GM15510 (cell line): Measurements from ENCODE around the gene OPRD1.

Source experiments
- POLR2A ChIP-seq: IDR thresholded peaks from 3 replicates; pipeline ENCODE4 v1.6.1; 2011; ENCODE audit warnings: borderline replicate concordance; ENCODE audit not compliant: insufficient read length; ENCODE audit errors: extremely low read depth

Gene OPRD1

GRCh38 chr1:28887419-28887834, 75.5 kb downstream of the OPRD1 start:
- TF ChIP-seq POLR2A: no peak

- no peak for TF ChIP-seq POLR2A
Observed at GRCh38 chr1:28887835-28888682, 76.1 kb downstream of the OPRD1 start.

- TF ChIP-seq POLR2A: no peak
Observed at GRCh38 chr1:28888915-28889314, 76.9 kb downstream of the OPRD1 start.

- no peak for TF ChIP-seq POLR2A
Observed at GRCh38 chr1:28889357-28889756, 77.4 kb downstream of the OPRD1 start.

- TF ChIP-seq POLR2A: no peak
Observed at GRCh38 chr1:28890435-28890834, 78.5 kb downstream of the OPRD1 start.

GRCh38 chr1:28890836-28891235, 78.9 kb downstream of the OPRD1 start:
- no peak for TF ChIP-seq POLR2A

GRCh38 chr1:28891256-28891655, 79.3 kb downstream of the OPRD1 start:
- TF ChIP-seq POLR2A: no peak

- TF ChIP-seq POLR2A: no peak
Observed at GRCh38 chr1:28893403-28894102, 81.6 kb downstream of the OPRD1 start.

- TF ChIP-seq POLR2A: no peak
Observed at GRCh38 chr1:28894785-28895184, 82.8 kb downstream of the OPRD1 start.

- TF ChIP-seq POLR2A: no peak
Observed at GRCh38 chr1:28895896-28896608, 84.1 kb downstream of the OPRD1 start.

GRCh38 chr1:28896609-28896986, 84.6 kb downstream of the OPRD1 start:
- no peak for TF ChIP-seq POLR2A

- no peak for TF ChIP-seq POLR2A
Observed at GRCh38 chr1:28897789-28898188, 85.8 kb downstream of the OPRD1 start.

GRCh38 chr1:28898405-28898881, 86.5 kb downstream of the OPRD1 start:
- TF ChIP-seq POLR2A: no peak

- no peak for TF ChIP-seq POLR2A
Observed at GRCh38 chr1:28899267-28899666, 87.3 kb downstream of the OPRD1 start.

- TF ChIP-seq POLR2A: no peak
Observed at GRCh38 chr1:28900562-28900961, 88.6 kb downstream of the OPRD1 start.

GRCh38 chr1:28902738-28903137, 90.8 kb downstream of the OPRD1 start:
- TF ChIP-seq POLR2A: no peak
